ENCODE measurements around the gene RDX. TPM values are rescaled to one million over a fixed set of nuclear protein-coding genes. Genes with fewer than 3 reads are reported as not detected.

The RDX gene
- total and polyA plus RNA-seq, 2 of the 8 experiments (the other 6 are each of a cell fraction or from before 2014, with no cell fraction given) = 27.4 to 100 TPM

- TF ChIP-seq HDAC6 (IDR thresholded peaks at IDR 0.05; ENCODE audit: low read depth, low read length) = no peak
- TF ChIP-seq KDM1A (IDR thresholded peaks at IDR 0.05; ENCODE audit: borderline replicate concordance, low read length) = no peak
- no peak for TF ChIP-seq RXRA (IDR thresholded peaks at IDR 0.05; ENCODE audit: insufficient read depth, low read depth, low read length)
Observed at GRCh38 chr11:110345743-110346142, 49.3 kb upstream of the RDX start (continued).

Measured in H1 (cell line).